Esophagus squamous epithelium (tissue), 4 donors: ENCODE data around the gene LTF.

Experiments used
- CTCF ChIP-seq, 6 experiments: fragments of 450-650 bp in 4 of 6; fragments of 200-600 bp in 2 of 6; sonication (generic) in 2 of 6; IDR thresholded peaks; one replicate each; pipeline ENCODE4 v1.5.1; 2016 to 2019; ENCODE audit warnings: antibody characterized with exemption in 6 of 6, mild to moderate bottlenecking in 4 of 6, moderate library complexity in 4 of 6
- POLR2A ChIP-seq, 4 donors: fragments of 450-650 bp; IDR thresholded peaks; one replicate each; pipeline ENCODE4 v1.6.1; 2017; ENCODE audit warnings: antibody characterized with exemption in 4 of 4, mild to moderate bottlenecking in 4 of 4, moderate library complexity in 3 of 4

GRCh38 chr3:46481636-46482035 lies 16.9 kb upstream of the LTF start:
- TF ChIP-seq CTCF (IDR thresholded peaks at IDR 0.05) (no peak), POLR2A (IDR thresholded peaks at IDR 0.05) (no peak)
